ENCODE measurements around the gene RRAGB.

RRAGB gene

GRCh38 chrX:55777596-55777995, 60.0 kb downstream of the RRAGB start:
- no peak for DNase-seq

DNA sequence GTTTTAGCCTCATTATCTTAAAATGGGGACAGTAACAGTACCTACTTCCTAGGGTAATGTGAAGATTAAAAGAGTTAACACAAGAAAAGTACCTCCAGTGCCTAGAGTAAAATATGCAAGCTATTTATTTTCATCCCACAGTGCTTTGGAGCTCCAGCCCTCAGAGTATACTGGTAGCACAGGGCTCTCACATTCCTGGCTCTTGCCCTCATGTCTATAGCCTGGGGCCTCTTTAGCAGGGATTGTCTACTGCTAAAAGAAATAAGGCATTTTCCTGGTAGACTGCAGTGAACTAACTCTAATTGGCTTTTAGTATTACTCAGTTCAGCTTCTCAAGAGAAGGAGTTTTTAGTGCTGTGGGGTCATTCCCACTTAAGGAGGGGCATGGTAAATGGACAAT, 60.8 kb downstream of the RRAGB start:
- no peak for DNase-seq

DNA sequence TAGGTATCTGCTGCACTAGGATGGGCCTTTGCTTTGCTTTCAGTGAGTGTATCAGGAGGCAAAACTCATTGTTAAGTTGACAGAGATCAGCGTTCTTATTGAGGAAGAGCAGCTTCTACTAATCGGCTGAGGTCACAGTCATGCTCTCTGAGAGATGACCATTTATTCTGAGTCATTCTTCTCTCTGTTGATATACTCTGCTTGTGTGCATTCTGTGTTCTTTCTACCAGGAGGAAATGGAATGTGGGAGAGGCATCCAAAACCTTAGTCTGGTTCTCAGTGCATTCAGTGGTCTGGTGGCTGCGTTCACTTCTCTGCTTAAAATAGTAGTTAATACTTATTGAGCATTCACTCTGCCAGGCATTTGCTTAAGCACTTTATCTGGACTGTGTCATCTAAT, 66.2 kb downstream of the RRAGB start:
- no peak for DNase-seq

DNA sequence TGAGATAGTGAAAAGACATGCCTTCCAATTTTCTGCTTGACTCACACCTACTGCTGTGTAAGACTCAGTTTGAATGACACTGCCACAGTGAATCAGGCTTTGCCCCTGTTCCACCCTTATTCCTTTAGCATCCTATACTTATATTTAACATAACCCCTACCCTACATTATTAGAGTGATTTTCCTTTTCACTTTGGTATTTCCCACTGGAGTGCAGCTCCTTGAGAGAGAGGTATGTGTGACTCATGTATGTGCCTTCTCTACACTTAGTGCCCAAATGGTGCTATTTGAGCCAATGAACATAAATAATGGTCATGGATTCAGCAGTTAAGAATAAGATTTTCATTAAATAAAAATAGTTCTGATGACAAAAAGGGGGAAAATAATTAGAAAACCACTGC, 69.5 kb downstream of the RRAGB start:
- no peak for DNase-seq

DNA sequence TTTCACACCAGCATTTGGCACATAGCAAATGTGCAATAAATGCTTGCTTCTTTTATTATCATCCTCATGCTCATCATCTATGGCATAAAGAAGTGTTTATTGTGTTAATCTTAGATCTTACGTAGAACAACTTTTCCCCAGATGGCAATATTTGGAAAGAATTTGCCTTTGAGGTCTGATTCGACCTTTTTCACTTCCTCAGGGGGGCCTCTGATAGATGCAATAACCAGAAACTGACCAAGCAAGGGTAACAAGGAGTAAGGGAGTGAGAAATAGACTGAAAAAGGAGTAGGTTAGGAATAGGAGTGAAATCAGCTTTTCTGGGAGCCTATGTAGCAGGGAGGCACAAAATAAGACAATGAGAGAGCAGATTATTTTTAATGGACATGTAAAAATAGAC, 70.2 kb downstream of the RRAGB start:
- no peak for DNase-seq

- no peak for DNase-seq
Observed at GRCh38 chrX:55794405-55794804, 76.9 kb downstream of the RRAGB start.

GRCh38 chrX:55796496-55796895, 78.9 kb downstream of the RRAGB start:
- DNase-seq = no peak

GRCh38 chrX:55801811-55802210, 84.3 kb downstream of the RRAGB start:
- DNase-seq = no peak

Measured in stimulated activated naive CD4-positive, alpha-beta T cell (primary cell).